K562 (cell line): Measurements from ENCODE around the gene KRT35. TPM values are rescaled to one million over a fixed set of nuclear protein-coding genes. Genes with fewer than 3 reads are reported as not detected.

Source experiments
- ATAC-seq: fragments of 200-7000 bp; cut with Tn5 transposase; 3 replicates; pipeline ENCODE4 v1.9.1; 2020; ENCODE audit warnings: moderate library complexity
- BruUV-seq: library from RNA; stranded (reverse); fragments of 400-500 nt; replicated peaks from 2 replicates; lab custom pipeline; 2021; lab: Mats Ljungman, UMichigan
- CTCF ChIA-PET: fragments of 300-600 bp; formaldehyde crosslinking; extraction: SDS; loops from one replicate; lab custom pipeline; 2021; ENCODE audit warnings: low intra/inter-chr PET ratio; lab: Yijun Ruan, JAX
- POLR2A ChIA-PET: fragments of 300-600, 350-650 bp; sonication (Branson Sonifier 250); formaldehyde crosslinking; extraction: SDS; loops from one replicate; lab custom pipeline; 2021; ENCODE audit warnings: antibody characterized with exemption, inconsistent platforms; lab: Yijun Ruan, JAX
- DNase-seq, 4 experiments: peaks; one replicate each; pipeline versions ENCODE4 v3.0.0 to v3.0.0-alpha.2; 2011 to 2018; ENCODE audit warnings: low spot score in 3 of 4, mixed read lengths in 3 of 4; ENCODE audit errors: extremely low read depth in 1 of 4
- FAIRE-seq: peaks from 2 replicates; lab custom pipeline; 2011; peaks lifted over from hg19 to GRCh38; lab: Jason Lieb, UNC
- H2AFZ ChIP-seq: 2 replicates; pipeline ENCODE4 v1.6.0; 2011; ENCODE audit warnings: low read depth, low read length, control low read depth, inconsistent platforms
- H3K27ac ChIP-seq: fragments of 200-600 bp; 3 replicates; pipeline ENCODE4 v1.8.0; 2011; ENCODE audit warnings: low read depth, mild to moderate bottlenecking, control low read depth, inconsistent platforms, low read length, moderate library complexity, mixed read lengths; ENCODE audit errors: extremely low read depth
- H3K27me3 ChIP-seq, 2 experiments: fragments of 300-600 bp in 1 of 2; 2 replicates in 1 of 2; 3 replicates in 1 of 2; pipeline versions ENCODE4 v1.6.0 to v1.8.0; 2011; ENCODE audit warnings: inconsistent platforms in 2 of 2, low read length in 2 of 2, mild to moderate bottlenecking in 1 of 2, mixed read lengths in 1 of 2, moderate library complexity in 1 of 2; ENCODE audit not compliant: control insufficient read depth in 2 of 2, insufficient read depth in 2 of 2
- H3K36me3 ChIP-seq: fragments of 300-600 bp; 3 replicates; pipeline ENCODE4 v1.8.0; 2011; ENCODE audit warnings: mild to moderate bottlenecking, low read length, inconsistent platforms; ENCODE audit not compliant: control insufficient read depth, insufficient read depth
- H3K4me1 ChIP-seq, 2 experiments: fragments of 200-600 bp in 1 of 2; replicated peaks in 1 of 2; 2 replicates in 1 of 2; 3 replicates in 1 of 2; pipeline versions ENCODE4 v1.5.1 to v1.8.0; 2011; ENCODE audit warnings: inconsistent platforms in 2 of 2, low read length in 2 of 2, mild to moderate bottlenecking in 1 of 2, mixed read lengths in 1 of 2, moderate library complexity in 1 of 2; ENCODE audit not compliant: control insufficient read depth in 2 of 2, insufficient read depth in 2 of 2
- H3K4me2 ChIP-seq: 2 replicates; pipeline ENCODE4 v1.6.1; 2011; ENCODE audit warnings: low read length, control low read depth, inconsistent platforms, mixed read lengths; ENCODE audit not compliant: insufficient read depth
- H3K4me3 ChIP-seq: fragments of 200-600 bp; sonication (generic), shearing (Covaris generic); 2 replicates; pipeline ENCODE4 v1.5.1; 2016; ENCODE audit warnings: control low read depth, inconsistent platforms
- H3K79me2 ChIP-seq: fragments of 200-600 bp; 3 replicates; pipeline ENCODE4 v1.8.0; 2011; ENCODE audit warnings: low read length, inconsistent platforms; ENCODE audit not compliant: control insufficient read depth, insufficient read depth
- H3K9ac ChIP-seq, 2 experiments: 2 replicates each; pipeline versions ENCODE4 v1.6.0 to v1.6.1; 2011; ENCODE audit warnings: low read depth in 2 of 2, low read length in 2 of 2, control low read depth in 1 of 2, inconsistent platforms in 1 of 2, mild to moderate bottlenecking in 1 of 2, mixed read lengths in 1 of 2; ENCODE audit not compliant: insufficient read depth in 1 of 2
- H3K9me1 ChIP-seq: one replicate; pipeline ENCODE4 v1.6.0; 2011; ENCODE audit warnings: inconsistent platforms, mild to moderate bottlenecking, low read length, moderate library complexity; ENCODE audit not compliant: control insufficient read depth, insufficient read depth
- H3K9me3 ChIP-seq: replicated peaks from 2 replicates; pipeline ENCODE4 v1.5.1; 2011; ENCODE audit warnings: low read depth, low read length, inconsistent platforms; ENCODE audit not compliant: control insufficient read depth, insufficient read depth
- H4K20me1 ChIP-seq: replicated peaks from 2 replicates; pipeline ENCODE4 v1.6.1; 2011; ENCODE audit warnings: low read length, inconsistent platforms, mixed read lengths; ENCODE audit not compliant: control insufficient read depth, insufficient read depth
- CSDE1 ChIP-seq, 2 experiments: fragments of 450-650 bp; IDR thresholded peaks; 2 replicates each; pipeline ENCODE4 v1.6.1; 2016; ENCODE audit warnings: mild to moderate bottlenecking in 1 of 2
- MYC ChIP-seq, 2 experiments: fragments of 250-450 bp in 1 of 2; sonication (Bioruptor Pico) in 1 of 2; IDR thresholded peaks; 2 replicates each; pipeline versions ENCODE4 v1.5.1 to v1.6.1; 2012 to 2021; ENCODE audit warnings: low read depth in 2 of 2, borderline replicate concordance in 1 of 2, improper control_type of control experiment in 1 of 2, low read length in 1 of 2, mild to moderate bottlenecking in 1 of 2, moderate library complexity in 1 of 2
- SAFB2 ChIP-seq: fragments of 200-400 bp; formaldehyde crosslinking; IDR thresholded peaks from 2 replicates; pipeline ENCODE4 v1.6.1; 2018; ENCODE audit warnings: borderline replicate concordance, low read length, low read depth, moderate library complexity; ENCODE audit not compliant: severe bottlenecking
- WGBS: fragments of 100-300 bp; shearing (Covaris generic); methylation state at CpG from one replicate; pipeline ENCODE4 v1.1.6; 2016; ENCODE audit warnings: low coverage, mixed read lengths; ENCODE audit not compliant: insufficient coverage; ENCODE audit errors: missing lambda C conversion rate; 5-methylcytosine and 5-hydroxymethylcytosine counted together
- in situ Hi-C: fragments of 300-500 bp; cut with MboI; formaldehyde crosslinking; loops from 4 replicates; pipeline ENCODE4 v1.15.0; 2018; ENCODE audit warnings: inconsistent platforms, mixed read lengths
- intact Hi-C: fragments of 100-400 bp; cut with micrococcal nuclease; formaldehyde crosslinking; loops from 2 replicates; pipeline ENCODE4 v1.14.2; 2022
- polyA plus RNA-seq, 8 experiments: library from polyadenylated mRNA; depleted of rRNA in 4 of 8; stranded (reverse) in 5 of 8; unstranded in 3 of 8; fragments of >200 nt; fragmentation: Nextera tagmentation in 2 of 8; fragmentation: Illumina TruSeq in 1 of 8; extraction: Ambion mirVana in 2 of 8; extraction: Trizol in 1 of 8; gene quantifications; 2 replicates each; pipeline versions ENCODE4 v1.2.1 to v1.2.3, GENCODE V29; 2011 to 2014; ENCODE audit warnings: inconsistent platforms in 1 of 8, missing spikeins in 1 of 8
- total RNA-seq, 7 experiments: library from RNA; depleted of rRNA in 6 of 7; stranded (reverse); fragments of >200 nt in 6 of 7; fragmentation: Illumina TruSeq in 2 of 7; extraction: Trizol in 2 of 7; gene quantifications; 2 replicates each; pipeline versions ENCODE4 v1.2.1 to v1.2.3, GENCODE V29; 2011 to 2021; ENCODE audit warnings: low replicate concordance in 1 of 7
- TF ChIP-seq, protein P1 (sequence below): fragments of 250-450 bp; sonication (Bioruptor Pico); IDR thresholded peaks from 2 replicates; pipeline ENCODE4 v1.8.0; 2022; ENCODE audit warnings: moderate library complexity, mild to moderate bottlenecking, inconsistent platforms
- TF ChIP-seq, protein P2 (sequence below): fragments of 200-800 bp; sonication (Bioruptor generic); IDR thresholded peaks from 2 replicates; pipeline ENCODE4 v1.6.1; 2017; ENCODE audit warnings: missing genetic modification characterization, missing compliant biosample characterization
- TF ChIP-seq, protein P3 (sequence below), 2 experiments: fragments of 450-650 bp; IDR thresholded peaks; 2 replicates each; pipeline ENCODE4 v1.6.1; 2016; ENCODE audit warnings: mild to moderate bottlenecking in 2 of 2, borderline replicate concordance in 1 of 2, low read depth in 1 of 2, moderate library complexity in 1 of 2
- TF ChIP-seq, protein P4 (sequence below): sonication (generic); formaldehyde crosslinking; IDR thresholded peaks from 2 replicates; pipeline ENCODE4 v1.9.0; 2022; ENCODE audit warnings: mild to moderate bottlenecking, missing genetic modification reagents

The KRT35 gene
- total and polyA plus RNA-seq, 9 of the 15 experiments (the other 6 are each of a cell fraction or from before 2014, with no cell fraction given) = not detected

DNA sequence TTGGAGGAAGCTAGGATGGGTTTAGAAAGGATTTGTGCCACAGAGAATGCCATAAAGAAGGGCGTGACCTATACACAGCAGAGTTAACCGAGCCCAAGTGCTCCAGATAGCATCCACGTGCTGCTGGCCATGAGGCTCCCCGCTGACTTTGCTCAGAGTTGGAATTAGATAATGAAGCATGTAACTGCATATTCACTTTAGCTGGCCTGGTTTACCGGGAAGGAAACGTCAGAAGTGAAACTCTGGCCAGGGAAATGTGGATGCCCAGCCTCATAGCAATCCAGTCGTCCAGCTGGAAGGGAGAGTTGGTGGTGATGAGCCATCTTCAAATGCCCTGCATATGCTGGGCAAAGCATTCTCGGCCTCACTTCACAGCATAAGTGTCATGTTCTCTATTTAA is 6.1 kb downstream of the KRT35 start:
- Histone ChIP-seq H3K9me1 (no peaks in the 10 kb centered on the region), H2AFZ (no peak overlapping the region), H3K9me3 (no peaks in the 10 kb centered on the region), H3K4me2 (peak overlapping the region; percentile 14; the same call in 1 of the 2 replicates), H3K27me3 (peaks cover 9 to 57% of the 10 kb centered on the region in 2 experiments), H3K4me1 (peaks cover 3 to 4% of the 10 kb centered on the region in 2 experiments; a peak in 2 of 5 replicates), H3K27ac (no peak overlapping the region), H3K4me3 (no peak overlapping the region), H3K9ac (0 out of 4 replicates have a peak overlapping the region, but pooled peaks of 1 of the 2 experiments have one; percentile 15), H4K20me1 (no peaks in the 10 kb centered on the region), H3K36me3 (no peaks in the 10 kb centered on the region), H3K79me2 (no peaks in the 10 kb centered on the region)
- CTCF ChIA-PET = interaction anchor here (0.5 kb wide), 1 partner anchor 55 kb away, joined by 6 read pairs; no protein-coding TSS in a partner anchor
- ATAC-seq (no peak), FAIRE-seq (peak; percentile 74), DNase-seq (peak in 1 of 4 experiments; percentile 38)
- intact Hi-C loops (no loop called here), in situ Hi-C loops (no loop called here)
- POLR2A ChIA-PET = interaction anchor here (0.7 kb wide), 1 partner anchor 160 kb away, joined by 3 read pairs; no protein-coding TSS in a partner anchor
- WGBS = 0% methylated on average over 8 of the region's 8 CpGs
- no TSS peak for BruUV-seq
- TF ChIP-seq MYC (IDR thresholded peaks at IDR 0.05; ENCODE audit: low read depth, low read length) (no peak), MYC (CRISPR knock-in tag; IDR thresholded peaks at IDR 0.05; ENCODE audit: borderline replicate concordance, low read depth) (no peak), SAFB2 (no peak), CSDE1 (IDR thresholded peaks at IDR 0.05) (no peak)
- TF ChIP-seq, protein P1, sequence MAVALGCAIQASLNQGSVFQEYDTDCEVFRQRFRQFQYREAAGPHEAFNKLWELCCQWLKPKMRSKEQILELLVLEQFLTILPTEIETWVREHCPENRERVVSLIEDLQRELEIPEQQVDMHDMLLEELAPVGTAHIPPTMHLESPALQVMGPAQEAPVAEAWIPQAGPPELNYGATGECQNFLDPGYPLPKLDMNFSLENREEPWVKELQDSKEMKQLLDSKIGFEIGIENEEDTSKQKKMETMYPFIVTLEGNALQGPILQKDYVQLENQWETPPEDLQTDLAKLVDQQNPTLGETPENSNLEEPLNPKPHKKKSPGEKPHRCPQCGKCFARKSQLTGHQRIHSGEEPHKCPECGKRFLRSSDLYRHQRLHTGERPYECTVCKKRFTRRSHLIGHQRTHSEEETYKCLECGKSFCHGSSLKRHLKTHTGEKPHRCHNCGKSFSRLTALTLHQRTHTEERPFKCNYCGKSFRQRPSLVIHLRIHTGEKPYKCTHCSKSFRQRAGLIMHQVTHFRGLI (CRISPR knock-in tag) = no peak
- TF ChIP-seq, protein P2, sequence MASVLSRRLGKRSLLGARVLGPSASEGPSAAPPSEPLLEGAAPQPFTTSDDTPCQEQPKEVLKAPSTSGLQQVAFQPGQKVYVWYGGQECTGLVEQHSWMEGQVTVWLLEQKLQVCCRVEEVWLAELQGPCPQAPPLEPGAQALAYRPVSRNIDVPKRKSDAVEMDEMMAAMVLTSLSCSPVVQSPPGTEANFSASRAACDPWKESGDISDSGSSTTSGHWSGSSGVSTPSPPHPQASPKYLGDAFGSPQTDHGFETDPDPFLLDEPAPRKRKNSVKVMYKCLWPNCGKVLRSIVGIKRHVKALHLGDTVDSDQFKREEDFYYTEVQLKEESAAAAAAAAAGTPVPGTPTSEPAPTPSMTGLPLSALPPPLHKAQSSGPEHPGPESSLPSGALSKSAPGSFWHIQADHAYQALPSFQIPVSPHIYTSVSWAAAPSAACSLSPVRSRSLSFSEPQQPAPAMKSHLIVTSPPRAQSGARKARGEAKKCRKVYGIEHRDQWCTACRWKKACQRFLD = no peak
- TF ChIP-seq, protein P3, sequence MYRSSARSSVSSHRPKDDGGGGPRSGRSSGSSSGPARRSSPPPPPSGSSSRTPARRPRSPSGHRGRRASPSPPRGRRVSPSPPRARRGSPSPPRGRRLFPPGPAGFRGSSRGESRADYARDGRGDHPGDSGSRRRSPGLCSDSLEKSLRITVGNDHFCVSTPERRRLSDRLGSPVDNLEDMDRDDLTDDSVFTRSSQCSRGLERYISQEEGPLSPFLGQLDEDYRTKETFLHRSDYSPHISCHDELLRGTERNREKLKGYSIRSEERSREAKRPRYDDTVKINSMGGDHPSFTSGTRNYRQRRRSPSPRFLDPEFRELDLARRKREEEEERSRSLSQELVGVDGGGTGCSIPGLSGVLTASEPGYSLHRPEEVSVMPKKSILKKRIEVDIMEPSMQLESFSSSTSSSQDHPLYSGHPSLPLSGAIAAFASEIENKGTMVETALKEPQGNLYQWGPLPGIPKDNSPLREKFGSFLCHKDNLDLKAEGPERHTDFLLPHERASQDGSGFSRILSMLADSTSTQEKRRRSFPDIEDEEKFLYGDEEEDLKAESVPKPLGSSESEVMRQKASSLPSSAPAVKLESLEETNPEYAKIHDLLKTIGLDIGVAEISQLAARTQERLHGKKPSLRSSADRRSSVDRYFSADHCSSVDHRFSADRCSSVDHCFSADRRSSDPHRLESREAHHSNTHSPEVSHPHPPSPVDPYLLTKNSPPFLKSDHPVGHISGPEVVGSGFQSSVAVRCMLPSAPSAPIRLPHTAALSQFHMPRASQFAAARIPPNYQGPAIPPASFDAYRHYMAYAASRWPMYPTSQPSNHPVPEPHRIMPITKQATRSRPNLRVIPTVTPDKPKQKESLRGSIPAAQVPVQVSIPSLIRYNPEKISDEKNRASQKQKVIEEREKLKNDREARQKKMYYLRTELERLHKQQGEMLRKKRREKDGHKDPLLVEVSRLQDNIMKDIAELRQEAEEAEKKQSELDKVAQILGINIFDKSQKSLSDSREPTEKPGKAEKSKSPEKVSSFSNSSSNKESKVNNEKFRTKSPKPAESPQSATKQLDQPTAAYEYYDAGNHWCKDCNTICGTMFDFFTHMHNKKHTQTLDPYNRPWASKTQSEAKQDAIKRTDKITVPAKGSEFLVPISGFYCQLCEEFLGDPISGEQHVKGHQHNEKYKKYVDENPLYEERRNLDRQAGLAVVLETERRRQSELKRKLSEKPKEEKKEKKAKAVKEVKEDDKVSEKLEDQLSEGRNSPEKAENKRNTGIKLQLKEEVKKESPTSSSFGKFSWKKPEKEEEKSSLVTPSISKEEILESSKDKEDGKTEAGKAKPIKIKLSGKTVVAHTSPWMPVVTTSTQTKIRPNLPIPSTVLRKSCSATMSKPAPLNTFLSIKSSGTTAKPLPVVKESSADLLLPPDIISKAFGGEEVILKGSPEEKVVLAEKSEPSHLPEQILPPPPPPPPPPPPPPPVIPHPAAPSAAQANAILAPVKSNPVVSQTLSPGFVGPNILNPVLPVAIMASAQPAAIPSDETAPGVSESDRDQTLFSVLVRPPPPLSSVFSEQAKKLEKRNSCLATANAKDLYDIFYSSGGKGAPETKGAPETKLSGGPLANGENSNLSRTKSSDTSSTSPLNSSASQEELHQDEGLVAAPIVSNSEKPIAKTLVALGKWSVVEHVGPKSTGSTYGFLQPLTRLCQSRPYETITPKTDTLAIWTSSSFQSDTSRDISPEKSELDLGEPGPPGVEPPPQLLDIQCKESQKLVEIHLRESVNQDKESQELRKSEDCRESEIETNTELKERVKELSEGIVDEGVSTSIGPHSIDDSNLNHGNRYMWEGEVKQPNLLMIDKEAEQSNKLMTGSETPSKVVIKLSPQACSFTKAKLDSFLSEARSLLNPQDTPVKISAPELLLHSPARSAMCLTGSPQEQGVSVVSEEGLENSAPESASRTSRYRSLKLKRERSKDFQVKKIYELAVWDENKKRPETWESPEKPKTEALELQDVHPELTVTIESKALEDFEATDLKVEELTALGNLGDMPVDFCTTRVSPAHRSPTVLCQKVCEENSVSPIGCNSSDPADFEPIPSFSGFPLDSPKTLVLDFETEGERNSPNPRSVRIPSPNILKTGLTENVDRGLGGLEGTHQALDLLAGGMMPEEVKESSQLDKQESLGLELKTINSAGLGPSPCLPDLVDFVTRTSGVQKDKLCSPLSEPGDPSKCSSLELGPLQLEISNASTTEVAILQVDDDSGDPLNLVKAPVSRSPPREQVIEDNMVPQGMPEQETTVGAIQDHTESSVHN (IDR thresholded peaks at IDR 0.05; ENCODE audit: borderline replicate concordance in 1 of 2, low read depth in 1 of 2) = no peak
- TF ChIP-seq, protein P4, sequence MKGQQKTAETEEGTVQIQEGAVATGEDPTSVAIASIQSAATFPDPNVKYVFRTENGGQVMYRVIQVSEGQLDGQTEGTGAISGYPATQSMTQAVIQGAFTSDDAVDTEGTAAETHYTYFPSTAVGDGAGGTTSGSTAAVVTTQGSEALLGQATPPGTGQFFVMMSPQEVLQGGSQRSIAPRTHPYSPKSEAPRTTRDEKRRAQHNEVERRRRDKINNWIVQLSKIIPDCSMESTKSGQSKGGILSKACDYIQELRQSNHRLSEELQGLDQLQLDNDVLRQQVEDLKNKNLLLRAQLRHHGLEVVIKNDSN (CRISPR knock-in tag) = 0 out of 2 replicates have a peak, but pooled peaks have one; percentile 10
